MM.1S (cell line): Measurements from ENCODE around the gene CDYL.

Experiments used
- DNase-seq: peaks from one replicate; pipeline ENCODE4 v3.0.0-alpha.2; 2015
- H2AFZ ChIP-seq: fragments of 300-600 bp; sonication (generic); 2 replicates; pipeline ENCODE4 v1.6.0; 2016; ENCODE audit warnings: antibody characterized with exemption, low read length
- H3F3A ChIP-seq: fragments of 300-600 bp; sonication (generic); 2 replicates; pipeline ENCODE4 v1.6.1; 2016; ENCODE audit warnings: mild to moderate bottlenecking, antibody characterized with exemption, low read length, moderate library complexity, mixed read lengths; ENCODE audit not compliant: insufficient read depth
- H3K27ac ChIP-seq: fragments of 300-600 bp; sonication (generic); 2 replicates; pipeline ENCODE4 v1.5.1; 2016; ENCODE audit warnings: mild to moderate bottlenecking, low read length
- H3K27me3 ChIP-seq: fragments of 300-600 bp; sonication (generic); replicated peaks from 2 replicates; pipeline ENCODE4 v1.6.0; 2016; ENCODE audit warnings: low read length; ENCODE audit not compliant: insufficient read depth
- H3K36me3 ChIP-seq: fragments of 300-600 bp; sonication (generic); replicated peaks from 2 replicates; pipeline ENCODE4 v1.6.1; 2016; ENCODE audit warnings: mild to moderate bottlenecking, low read length, mixed read lengths; ENCODE audit not compliant: insufficient read depth
- H3K4me1 ChIP-seq: fragments of 300-600 bp; sonication (generic); 2 replicates; pipeline ENCODE4 v1.6.1; 2016; ENCODE audit warnings: low read length, mixed read lengths
- H3K4me2 ChIP-seq: fragments of 300-600 bp; sonication (generic); 2 replicates; pipeline ENCODE4 v1.6.0; 2016; ENCODE audit warnings: low read depth, low read length
- H3K4me3 ChIP-seq: fragments of 300-600 bp; sonication (generic); 2 replicates; pipeline ENCODE4 v1.5.1; 2016; ENCODE audit warnings: low read length, mixed read lengths
- H3K79me2 ChIP-seq: fragments of 300-600 bp; sonication (generic); 2 replicates; pipeline ENCODE4 v1.6.1; 2016; ENCODE audit warnings: mixed run types, low read length, mixed read lengths
- H3K9ac ChIP-seq: fragments of 300-600 bp; sonication (generic); 2 replicates; pipeline ENCODE4 v1.6.1; 2016; ENCODE audit warnings: low read length, mixed read lengths
- H3K9me2 ChIP-seq: fragments of 300-600 bp; sonication (generic); replicated peaks from 2 replicates; pipeline ENCODE4 v1.6.1; 2016; ENCODE audit warnings: mild to moderate bottlenecking, low read length, mixed read lengths; ENCODE audit not compliant: insufficient read depth
- H3K9me3 ChIP-seq: fragments of 300-600 bp; sonication (generic); replicated peaks from 2 replicates; pipeline ENCODE4 v1.6.1; 2016; ENCODE audit warnings: mild to moderate bottlenecking, low read length, mixed read lengths; ENCODE audit not compliant: insufficient read depth
- H4K20me1 ChIP-seq: fragments of 300-600 bp; sonication (generic); 2 replicates; pipeline ENCODE4 v1.6.1; 2016; ENCODE audit warnings: mild to moderate bottlenecking, low read length, moderate library complexity, mixed read lengths; ENCODE audit not compliant: insufficient read depth
- EZH2 ChIP-seq: fragments of 300-600 bp; sonication (generic); optimal IDR thresholded peaks from 2 replicates; pipeline ENCODE3; 2017; ENCODE audit warnings: low read depth, mild to moderate bottlenecking, antibody characterized with exemption, low read length, mixed read lengths
- EZH2phosphoT487 ChIP-seq: fragments of 300-600 bp; sonication (generic); IDR thresholded peaks from 2 replicates; pipeline ENCODE4 v1.6.1; 2018; ENCODE audit warnings: antibody characterized with exemption, low read length
- TF ChIP-seq, protein P1 (sequence below): fragments of 300-600 bp; sonication (generic); IDR thresholded peaks from 2 replicates; pipeline ENCODE4 v1.5.1; 2016; ENCODE audit warnings: antibody characterized with exemption, low read length, mixed read lengths

Gene CDYL

GRCh38 chr6:4802312-4802935 is 26.2 kb downstream of the CDYL start:
- H3F3A ChIP-seq = peaks cover 10% of the 10 kb centered on the region; the same call in 1 of the 2 replicates
- no peak overlapping the region for H3K4me3 ChIP-seq
- H2AFZ ChIP-seq = no peak overlapping the region
- DNase-seq = no peak
- no peak overlapping the region for H3K27ac ChIP-seq
- no peaks in the 10 kb centered on the region for H3K9me3 ChIP-seq
- H3K9me2 ChIP-seq = no peaks in the 10 kb centered on the region
- no peaks in the 10 kb centered on the region for H3K36me3 ChIP-seq
- no peaks in the 10 kb centered on the region for H3K27me3 ChIP-seq
- H3K9ac ChIP-seq = no peak overlapping the region
- no peak overlapping the region for H3K4me2 ChIP-seq
- H3K4me1 ChIP-seq = peaks cover 23% of the 10 kb centered on the region
- H4K20me1 ChIP-seq = peaks cover 80% of the 10 kb centered on the region
- peaks cover 100% of the 10 kb centered on the region for H3K79me2 ChIP-seq
- no peak for TF ChIP-seq EZH2phosphoT487
- TF ChIP-seq EZH2 = no peak
- TF ChIP-seq, protein P1, sequence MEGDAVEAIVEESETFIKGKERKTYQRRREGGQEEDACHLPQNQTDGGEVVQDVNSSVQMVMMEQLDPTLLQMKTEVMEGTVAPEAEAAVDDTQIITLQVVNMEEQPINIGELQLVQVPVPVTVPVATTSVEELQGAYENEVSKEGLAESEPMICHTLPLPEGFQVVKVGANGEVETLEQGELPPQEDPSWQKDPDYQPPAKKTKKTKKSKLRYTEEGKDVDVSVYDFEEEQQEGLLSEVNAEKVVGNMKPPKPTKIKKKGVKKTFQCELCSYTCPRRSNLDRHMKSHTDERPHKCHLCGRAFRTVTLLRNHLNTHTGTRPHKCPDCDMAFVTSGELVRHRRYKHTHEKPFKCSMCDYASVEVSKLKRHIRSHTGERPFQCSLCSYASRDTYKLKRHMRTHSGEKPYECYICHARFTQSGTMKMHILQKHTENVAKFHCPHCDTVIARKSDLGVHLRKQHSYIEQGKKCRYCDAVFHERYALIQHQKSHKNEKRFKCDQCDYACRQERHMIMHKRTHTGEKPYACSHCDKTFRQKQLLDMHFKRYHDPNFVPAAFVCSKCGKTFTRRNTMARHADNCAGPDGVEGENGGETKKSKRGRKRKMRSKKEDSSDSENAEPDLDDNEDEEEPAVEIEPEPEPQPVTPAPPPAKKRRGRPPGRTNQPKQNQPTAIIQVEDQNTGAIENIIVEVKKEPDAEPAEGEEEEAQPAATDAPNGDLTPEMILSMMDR = no peak

GRCh38 chr6:4803343-4803744 is 27.1 kb downstream of the CDYL start:
- peaks cover 80% of the 10 kb centered on the region for H4K20me1 ChIP-seq

DNA sequence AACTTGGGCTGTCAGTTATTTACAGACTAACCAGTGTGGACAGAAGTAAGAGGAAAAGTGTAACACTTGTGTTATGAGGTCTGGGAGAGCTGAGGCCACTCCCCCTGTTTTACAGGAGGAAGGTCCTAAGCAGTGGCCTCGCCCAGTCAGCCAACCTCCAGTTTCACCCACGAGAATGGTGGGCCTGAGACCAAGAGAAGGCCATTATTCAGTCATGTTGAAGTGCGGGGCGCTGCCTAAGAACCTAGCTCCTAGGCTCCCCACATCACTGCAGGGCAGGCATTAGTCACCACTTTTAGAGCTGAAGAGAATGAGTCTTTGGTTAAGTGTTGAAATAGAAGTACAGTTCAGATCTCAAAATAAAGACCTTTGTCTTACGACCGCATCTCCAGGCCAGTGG is 27.9 kb downstream of the CDYL start:
- H3K9me2 ChIP-seq = no peaks in the 10 kb centered on the region
- peaks cover 79% of the 10 kb centered on the region for H4K20me1 ChIP-seq
- H3K27me3 ChIP-seq = no peaks in the 10 kb centered on the region
- H3F3A ChIP-seq = peaks cover 10% of the 10 kb centered on the region; the same call in 1 of the 2 replicates
- no peaks in the 10 kb centered on the region for H3K36me3 ChIP-seq
- H3K4me2 ChIP-seq = no peak overlapping the region
- no peak overlapping the region for H3K4me3 ChIP-seq
- TF ChIP-seq EZH2 (no peak), EZH2phosphoT487 (no peak)
- TF ChIP-seq, protein P1 = no peak
- no peak overlapping the region for H3K9ac ChIP-seq
- peaks cover 100% of the 10 kb centered on the region for H3K79me2 ChIP-seq
- no peak overlapping the region for H3K27ac ChIP-seq
- peaks cover 23% of the 10 kb centered on the region for H3K4me1 ChIP-seq
- no peaks in the 10 kb centered on the region for H3K9me3 ChIP-seq
- H2AFZ ChIP-seq = no peak overlapping the region
- no peak for DNase-seq

More at GRCh38 chr6:4803343-4803744, 27.1 kb downstream of the CDYL start:
- Histone ChIP-seq H3K4me1 (peaks cover 23% of the 10 kb centered on the region), H2AFZ (no peak overlapping the region), H3K9me2 (no peaks in the 10 kb centered on the region), H3K27me3 (no peaks in the 10 kb centered on the region), H3F3A (peaks cover 10% of the 10 kb centered on the region; the same call in 1 of the 2 replicates), H3K27ac (no peak overlapping the region), H3K9me3 (no peaks in the 10 kb centered on the region), H3K4me3 (no peak overlapping the region), H3K9ac (no peak overlapping the region), H3K79me2 (peaks cover 100% of the 10 kb centered on the region), H3K4me2 (no peak overlapping the region), H3K36me3 (no peaks in the 10 kb centered on the region)
- no peak for DNase-seq
- TF ChIP-seq EZH2phosphoT487 = no peak
- TF ChIP-seq, protein P1 = no peak
- no peak for TF ChIP-seq EZH2
